T-cell (primary cell): ENCODE measurements around the gene CNTNAP5. TPM values are rescaled to one million over a fixed set of nuclear protein-coding genes. Genes with fewer than 3 reads are reported as not detected.

Experiments
- ATAC-seq, 4 experiments: fragments of 200-7000 bp in 3 of 4; fragments of 150-1000 bp in 1 of 4; cut with Tn5 transposase; replicated peaks in 1 of 4; 1 replicate in 3 of 4; 2 replicates in 1 of 4; pipeline ENCODE4 v1.10.0; 2021; ENCODE audit warnings: moderate library complexity in 3 of 4, mild to moderate bottlenecking in 2 of 4, moderate number of reproducible peaks in 1 of 4
- CTCF ChIA-PET, 2 donors: fragments of 300-600 bp; sonication (Branson Sonifier 250); formaldehyde crosslinking; loops; one replicate each; lab custom pipeline; 2022; ENCODE audit warnings: antibody characterized with exemption in 2 of 2; lab: Charles Lee
- POLR2A ChIA-PET, 2 donors: fragments of 300-600 bp; sonication (Branson Sonifier 250); formaldehyde crosslinking; loops; one replicate each; lab custom pipeline; 2022; ENCODE audit warnings: antibody characterized with exemption in 2 of 2; lab: Charles Lee
- DNase-seq, 35 experiments: peaks; one replicate each; pipeline versions ENCODE4 v3.0.0 to v3.0.0-alpha.2; 2013 to 2023
- H3K27ac ChIP-seq: one replicate; pipeline ENCODE4 v1.5.1; 2013; ENCODE audit warnings: low read length
- H3K27me3 ChIP-seq, 2 experiments: replicated peaks in 1 of 2; 1 replicate in 1 of 2; 2 replicates in 1 of 2; pipeline versions ENCODE4 v1.6.1 to v1.7.0; 2013; ENCODE audit warnings: low read length in 1 of 2, mixed read lengths in 1 of 2; ENCODE audit not compliant: control insufficient read depth in 2 of 2, insufficient read depth in 2 of 2; ENCODE audit errors: extremely low read depth in 1 of 2
- H3K36me3 ChIP-seq, 2 donors: 1 replicate in 1 of 2; 2 replicates in 1 of 2; pipeline versions ENCODE4 v1.6.1 to v1.7.0; 2013; ENCODE audit warnings: low read length in 1 of 2; ENCODE audit not compliant: control insufficient read depth in 2 of 2, insufficient read depth in 1 of 2; ENCODE audit errors: extremely low read depth in 1 of 2
- H3K4me1 ChIP-seq, 2 experiments: 1 replicate in 1 of 2; 2 replicates in 1 of 2; pipeline versions ENCODE4 v1.6.1 to v1.7.0; 2013; ENCODE audit warnings: low read length in 2 of 2, mixed read lengths in 1 of 2; ENCODE audit not compliant: insufficient read depth in 2 of 2, control insufficient read depth in 1 of 2; ENCODE audit errors: extremely low read depth in 1 of 2
- H3K4me3 ChIP-seq, 2 donors: 1 replicate in 1 of 2; 2 replicates in 1 of 2; pipeline versions ENCODE4 v1.5.1 to v1.7.0; 2013; ENCODE audit warnings: mild to moderate bottlenecking in 2 of 2, low read length in 1 of 2, moderate library complexity in 1 of 2; ENCODE audit not compliant: control insufficient read depth in 1 of 2; ENCODE audit errors: extremely low read depth in 1 of 2
- H3K9me3 ChIP-seq: 2 replicates; pipeline ENCODE4 v1.7.0; 2013
- H3K27ac Mint-ChIP-seq, 2 donors: one replicate each; pipeline ENCODE4 v1.8.0; 2020 to 2021; ENCODE audit warnings: mild to moderate bottlenecking in 2 of 2, mixed read lengths in 2 of 2
- H3K27me3 Mint-ChIP-seq, 2 donors: one replicate each; pipeline ENCODE4 v1.8.0; 2021 to 2022; ENCODE audit warnings: mixed read lengths in 2 of 2
- H3K36me3 Mint-ChIP-seq: one replicate; pipeline ENCODE4 v1.8.0; 2021; ENCODE audit warnings: mixed read lengths
- H3K4me1 Mint-ChIP-seq, 3 donors: one replicate each; pipeline ENCODE4 v1.8.0; 2020 to 2022; ENCODE audit warnings: mixed read lengths in 3 of 3, mild to moderate bottlenecking in 1 of 3
- H3K4me3 Mint-ChIP-seq, 3 donors: one replicate each; pipeline ENCODE4 v1.8.0; 2020 to 2022; ENCODE audit warnings: mild to moderate bottlenecking in 3 of 3, mixed read lengths in 3 of 3, moderate library complexity in 3 of 3
- H3K9me3 Mint-ChIP-seq, 3 donors: one replicate each; pipeline ENCODE4 v1.8.0; 2020 to 2022; ENCODE audit warnings: mixed read lengths in 3 of 3
- WGBS: methylation state at CpG from one replicate; pipeline ENCODE4 v1.1.5; 2013; ENCODE audit warnings: missing lambda C conversion rate; ENCODE audit not compliant: insufficient coverage; 5-methylcytosine and 5-hydroxymethylcytosine counted together
- total RNA-seq, 35 experiments: library from RNA in 6 of 35; stranded (reverse) in 6 of 35; fragments of 120-200 nt in 1 of 35; gene quantifications; one replicate each; pipeline versions ENCODE4 v1.2.1 to v1.2.4 and lab custom pipeline; 2013 to 2026

Gene CNTNAP5
- total RNA-seq, 5 donors from 2014 or later (not counting 1 experiment from before 2014, with no cell fraction given), result not detected

DNA sequence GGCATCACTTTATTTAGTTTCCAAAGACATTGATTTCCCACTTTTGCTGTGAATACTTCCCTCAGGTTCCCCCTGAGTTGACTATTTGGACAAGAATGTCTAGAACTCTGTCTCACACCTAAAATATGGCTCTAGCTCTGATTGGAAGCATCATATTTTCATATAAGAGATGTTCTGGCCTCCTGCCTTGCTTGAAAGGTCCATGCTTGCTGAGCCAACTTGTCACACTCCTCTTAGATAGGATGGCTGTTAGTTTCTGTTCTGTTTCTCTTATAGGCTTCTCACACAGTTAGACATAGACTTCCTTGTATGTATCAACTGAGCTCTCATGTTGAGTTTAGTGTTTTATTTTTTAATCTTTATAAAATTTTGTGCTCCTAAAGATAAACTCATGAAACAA lies 87.1 kb downstream of the CNTNAP5 start:
- no peak overlapping the region for H3K4me3 ChIP-seq
- no peaks in the 10 kb centered on the region for H3K36me3 ChIP-seq
- Mint-ChIP-seq H3K27me3 (no peaks in the 10 kb centered on the region), H3K4me3 (no peak overlapping the region), H3K9me3 (no peaks in the 10 kb centered on the region), H3K36me3 (no peaks in the 10 kb centered on the region), H3K4me1 (no peaks in the 10 kb centered on the region), H3K27ac (no peak overlapping the region)
- CTCF ChIA-PET, result no interaction called here
- no peak overlapping the region for H3K27ac ChIP-seq
- ATAC-seq (no peak), DNase-seq (no peak)
- POLR2A ChIA-PET, result no interaction called here
- no peaks in the 10 kb centered on the region for H3K27me3 ChIP-seq
- no peaks in the 10 kb centered on the region for H3K4me1 ChIP-seq
- H3K9me3 ChIP-seq, result no peaks in the 10 kb centered on the region

DNA sequence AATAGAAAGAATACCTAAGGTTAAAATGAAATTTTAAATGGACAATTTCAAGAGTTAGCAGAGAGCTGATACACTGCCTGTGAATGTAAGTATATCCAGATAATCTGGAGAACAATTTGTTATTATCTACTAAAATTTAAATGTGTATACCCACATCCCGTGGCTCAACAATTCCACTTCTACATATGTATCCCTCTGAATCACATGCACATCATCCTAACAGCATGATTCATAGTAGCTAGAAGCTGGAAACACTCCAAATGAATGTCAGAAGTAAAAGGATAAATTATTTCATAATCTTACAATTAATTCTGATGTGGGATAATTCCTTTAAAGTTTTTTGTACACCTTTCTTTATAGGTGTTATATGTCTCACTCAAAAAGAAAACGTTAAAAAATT lies 87.9 kb downstream of the CNTNAP5 start:
- no peaks in the 10 kb centered on the region for H3K9me3 Mint-ChIP-seq
- H3K4me3 Mint-ChIP-seq, result no peak overlapping the region

DNA sequence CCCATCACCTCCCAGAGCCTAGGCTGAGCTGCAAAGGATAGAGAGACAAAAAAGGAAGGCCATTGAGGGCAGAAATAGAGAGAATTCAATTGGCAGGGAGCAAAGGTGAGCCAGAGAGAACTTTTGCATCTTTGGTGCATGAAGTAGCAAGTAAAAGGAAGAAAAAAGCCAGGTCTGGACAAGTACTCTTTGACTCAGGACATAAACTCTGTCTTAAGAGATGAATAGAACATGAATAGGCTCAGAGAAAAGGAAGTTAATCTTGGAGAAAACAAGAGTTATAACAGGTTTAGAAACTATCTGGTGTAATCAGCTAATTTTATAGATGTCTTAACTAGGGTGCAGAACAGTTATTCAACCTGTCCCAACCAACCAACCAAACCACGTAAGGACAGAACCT lies 95.2 kb downstream of the CNTNAP5 start:
- CTCF ChIA-PET, result no interaction called here
- DNase-seq (no peak), ATAC-seq (no peak)
- H3K4me3 Mint-ChIP-seq, result no peak overlapping the region
- no peak overlapping the region for H3K27ac Mint-ChIP-seq
- WGBS, result no CpG with 5 or more reads among the region's 1 CpG
- Histone ChIP-seq H3K27ac (no peak overlapping the region), H3K4me1 (no peaks in the 10 kb centered on the region), H3K9me3 (no peaks in the 10 kb centered on the region), H3K27me3 (no peaks in the 10 kb centered on the region), H3K4me3 (no peak overlapping the region), H3K36me3 (no peaks in the 10 kb centered on the region)
- H3K36me3 Mint-ChIP-seq, result no peaks in the 10 kb centered on the region
- no peaks in the 10 kb centered on the region for H3K27me3 Mint-ChIP-seq
- peaks cover 0 to 19% (median 8%) of the 10 kb centered on the region in 3 donors for H3K9me3 Mint-ChIP-seq
- POLR2A ChIA-PET, result no interaction called here
- no peaks in the 10 kb centered on the region for H3K4me1 Mint-ChIP-seq

More for the DNA sequence above, 87.9 kb downstream of the CNTNAP5 start:
- WGBS, result no CpG with 5 or more reads among the region's 2 CpGs
- Mint-ChIP-seq H3K27me3 (no peaks in the 10 kb centered on the region), H3K36me3 (no peaks in the 10 kb centered on the region), H3K27ac (no peak overlapping the region), H3K4me1 (no peaks in the 10 kb centered on the region)
- Histone ChIP-seq H3K4me1 (no peaks in the 10 kb centered on the region), H3K4me3 (no peak overlapping the region), H3K27ac (no peak overlapping the region), H3K36me3 (no peaks in the 10 kb centered on the region), H3K27me3 (no peaks in the 10 kb centered on the region), H3K9me3 (no peaks in the 10 kb centered on the region)
- ATAC-seq (no peak), DNase-seq (no peak)
- ChIA-PET POLR2A (no interaction called here), CTCF (no interaction called here)

DNA sequence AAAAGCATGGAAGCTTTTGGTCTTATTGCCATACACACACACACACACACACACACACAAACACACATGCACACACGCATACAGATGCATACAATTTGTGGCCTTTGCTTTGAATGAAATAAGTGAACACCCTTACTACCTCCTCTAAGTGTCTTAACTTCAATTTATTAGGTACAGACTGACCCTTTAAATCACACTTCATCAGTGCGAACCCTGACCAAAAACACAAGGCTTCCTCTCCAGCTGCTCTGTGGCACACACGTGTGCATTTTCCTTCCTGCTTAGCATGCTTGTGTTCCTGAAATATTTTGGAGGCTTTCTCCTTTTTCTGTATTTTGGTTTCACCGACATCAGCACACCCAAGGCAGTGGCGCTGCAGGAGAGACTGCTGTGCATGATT lies 96.0 kb downstream of the CNTNAP5 start:
- no peak overlapping the region for H3K4me3 ChIP-seq
- DNase-seq, result no peak
- Mint-ChIP-seq H3K4me1 (no peaks in the 10 kb centered on the region), H3K4me3 (no peak overlapping the region), H3K27me3 (no peaks in the 10 kb centered on the region), H3K27ac (no peak overlapping the region), H3K9me3 (peaks cover 0 to 23% (median 14%) of the 10 kb centered on the region in 3 donors), H3K36me3 (no peaks in the 10 kb centered on the region)
- CTCF ChIA-PET, result no interaction called here
- ATAC-seq, result no peak
- H3K27me3 ChIP-seq, result no peaks in the 10 kb centered on the region
- no peaks in the 10 kb centered on the region for H3K4me1 ChIP-seq
- H3K27ac ChIP-seq, result no peak overlapping the region
- no peaks in the 10 kb centered on the region for H3K9me3 ChIP-seq
- WGBS, result 33% methylated on average over 1 of the region's 5 CpGs
- POLR2A ChIA-PET, result no interaction called here
- no peaks in the 10 kb centered on the region for H3K36me3 ChIP-seq

DNA sequence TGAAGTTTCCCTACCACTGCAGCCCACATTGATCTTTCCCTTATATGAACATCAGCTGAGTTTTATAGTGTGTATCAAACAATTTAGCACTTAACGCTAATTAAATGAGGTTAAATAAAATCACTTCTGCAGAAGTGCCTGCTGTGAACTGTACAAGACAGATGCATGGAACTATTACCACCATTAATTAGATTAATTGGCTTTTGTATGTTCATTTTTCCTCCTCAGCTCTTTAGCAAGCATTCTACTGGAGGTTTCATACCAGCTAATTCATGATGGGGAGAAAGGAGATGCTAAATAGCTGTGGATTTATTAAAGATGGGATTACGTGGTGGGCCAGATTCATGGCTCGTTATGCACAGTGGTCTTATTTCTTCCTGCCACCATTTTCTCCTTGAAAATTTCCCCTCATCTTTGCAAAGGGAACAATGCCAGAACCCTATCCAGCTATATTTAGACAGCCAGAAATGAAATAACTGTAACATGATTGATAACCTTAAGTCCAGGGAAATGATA lies 96.7 kb downstream of the CNTNAP5 start:
- no peaks in the 10 kb centered on the region for H3K36me3 Mint-ChIP-seq
- H3K27ac Mint-ChIP-seq, result no peak overlapping the region
- no peak overlapping the region for H3K4me3 Mint-ChIP-seq
- no peaks in the 10 kb centered on the region for H3K27me3 ChIP-seq
- ChIA-PET POLR2A (no interaction called here), CTCF (no interaction called here)
- H3K27me3 Mint-ChIP-seq, result no peaks in the 10 kb centered on the region
- H3K9me3 ChIP-seq, result no peaks in the 10 kb centered on the region
- no peaks in the 10 kb centered on the region for H3K4me1 ChIP-seq
- peaks cover 0 to 23% (median 14%) of the 10 kb centered on the region in 3 donors for H3K9me3 Mint-ChIP-seq
- DNase-seq, result no peak
- WGBS, result no CpG with 5 or more reads among the region's 3 CpGs
- no peaks in the 10 kb centered on the region for H3K36me3 ChIP-seq
- no peak overlapping the region for H3K27ac ChIP-seq
- H3K4me1 Mint-ChIP-seq, result no peaks in the 10 kb centered on the region
- H3K4me3 ChIP-seq, result no peak overlapping the region
- no peak for ATAC-seq

DNA sequence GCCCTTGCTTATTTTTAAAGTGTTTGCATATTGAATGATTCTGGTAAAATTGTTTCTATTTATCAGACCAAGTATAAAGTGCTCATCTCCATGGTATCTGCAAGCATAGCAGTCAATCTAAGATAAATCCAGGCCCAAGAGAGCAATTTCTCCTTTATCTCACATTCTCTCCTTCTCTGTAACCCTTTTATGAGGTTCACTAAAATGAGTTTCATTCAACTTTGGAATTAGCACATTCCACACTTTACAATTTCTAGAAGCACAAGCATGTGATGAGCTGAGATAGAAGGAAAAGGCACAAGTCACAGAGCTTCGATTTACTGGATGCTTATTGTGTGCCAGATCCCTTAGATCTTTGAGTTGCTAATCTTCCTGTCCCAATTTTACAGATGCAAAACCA lies 97.3 kb downstream of the CNTNAP5 start:
- Mint-ChIP-seq H3K36me3 (no peaks in the 10 kb centered on the region), H3K27me3 (no peaks in the 10 kb centered on the region), H3K4me1 (no peaks in the 10 kb centered on the region), H3K9me3 (peaks cover 0 to 23% (median 18%) of the 10 kb centered on the region in 3 donors), H3K4me3 (no peak overlapping the region), H3K27ac (no peak overlapping the region)
- ChIA-PET CTCF (no interaction called here), POLR2A (no interaction called here)
- no peaks in the 10 kb centered on the region for H3K36me3 ChIP-seq
- no peak overlapping the region for H3K4me3 ChIP-seq
- no CpG with 5 or more reads among the region's 1 CpG for WGBS
- ATAC-seq (no peak), DNase-seq (no peak)
- H3K27me3 ChIP-seq, result no peaks in the 10 kb centered on the region
- no peaks in the 10 kb centered on the region for H3K9me3 ChIP-seq
- H3K27ac ChIP-seq, result no peak overlapping the region
- H3K4me1 ChIP-seq, result no peaks in the 10 kb centered on the region

DNA sequence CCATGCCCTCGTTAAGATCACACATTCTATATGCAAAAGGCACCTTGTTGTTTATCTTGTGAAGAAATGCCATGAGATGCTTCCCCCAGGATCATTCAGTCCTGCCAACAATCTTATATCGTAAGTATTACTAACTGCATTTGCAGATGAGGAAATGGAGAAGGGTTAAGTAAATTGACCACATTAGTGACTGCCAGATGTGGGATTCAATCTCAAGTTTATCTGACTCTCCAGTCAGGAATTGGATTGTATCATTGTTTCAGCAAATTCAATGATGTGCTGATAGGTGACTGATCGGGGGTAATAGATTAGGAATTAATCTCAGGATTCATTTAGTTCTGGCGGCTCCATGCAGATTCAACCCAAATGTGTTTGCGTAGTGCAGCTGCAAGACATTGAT lies 106.2 kb downstream of the CNTNAP5 start:
- Mint-ChIP-seq H3K4me3 (no peak overlapping the region), H3K36me3 (no peaks in the 10 kb centered on the region), H3K9me3 (peaks cover 4 to 17% (median 8%) of the 10 kb centered on the region in 3 donors), H3K27me3 (no peaks in the 10 kb centered on the region), H3K4me1 (no peaks in the 10 kb centered on the region), H3K27ac (no peak overlapping the region)
- DNase-seq (no peak), ATAC-seq (no peak)
- Histone ChIP-seq H3K4me3 (no peak overlapping the region), H3K4me1 (no peaks in the 10 kb centered on the region), H3K9me3 (no peaks in the 10 kb centered on the region), H3K27ac (no peak overlapping the region), H3K36me3 (no peaks in the 10 kb centered on the region), H3K27me3 (no peaks in the 10 kb centered on the region)
- no CpG with 5 or more reads among the region's 5 CpGs for WGBS
- ChIA-PET POLR2A (no interaction called here), CTCF (no interaction called here)
